H9 (cell line): ENCODE results near the gene TXNRD1. TPM values are rescaled to one million over a fixed set of nuclear protein-coding genes. Genes with fewer than 3 reads are reported as not detected.

Experiments used
- DNase-seq: peaks from one replicate; pipeline ENCODE4 v3.0.0-alpha.2; 2017
- H2AFZ ChIP-seq: one replicate; pipeline ENCODE4 v1.6.1; 2013; ENCODE audit warnings: mild to moderate bottlenecking, low read length, control low read depth, moderate library complexity
- H2AK5ac ChIP-seq: 2 replicates; pipeline ENCODE4 v1.6.1; 2013; ENCODE audit warnings: low read length, control low read depth, mixed read lengths; ENCODE audit not compliant: insufficient read length
- H2BK120ac ChIP-seq: one replicate; pipeline ENCODE4 v1.6.1; 2013; ENCODE audit warnings: low read depth, mild to moderate bottlenecking, low read length, control low read depth, inconsistent platforms; ENCODE audit not compliant: poor library complexity, severe bottlenecking
- H2BK12ac ChIP-seq: 2 replicates; pipeline ENCODE4 v1.6.1; 2013; ENCODE audit warnings: low read length, control low read depth, mixed read lengths, low read depth; ENCODE audit not compliant: insufficient read length
- H2BK15ac ChIP-seq: 2 replicates; pipeline ENCODE4 v1.6.1; 2013; ENCODE audit warnings: low read depth, low read length, control low read depth
- H2BK20ac ChIP-seq: one replicate; pipeline ENCODE4 v1.6.1; 2013; ENCODE audit warnings: low read depth, mild to moderate bottlenecking, low read length, control low read depth, inconsistent platforms; ENCODE audit not compliant: poor library complexity, severe bottlenecking
- H2BK5ac ChIP-seq: 2 replicates; pipeline ENCODE4 v1.6.1; 2013; ENCODE audit warnings: low read length, control low read depth, mixed read lengths; ENCODE audit not compliant: insufficient read length
- H3K14ac ChIP-seq: 2 replicates; pipeline ENCODE4 v1.6.1; 2013; ENCODE audit warnings: low read length, control low read depth; ENCODE audit not compliant: insufficient read depth
- H3K18ac ChIP-seq: 2 replicates; pipeline ENCODE4 v1.6.1; 2013; ENCODE audit warnings: low read depth, mild to moderate bottlenecking, mixed read lengths, low read length, control low read depth; ENCODE audit not compliant: insufficient read length
- H3K23ac ChIP-seq: 2 replicates; pipeline ENCODE4 v1.6.1; 2013; ENCODE audit warnings: low read length, control low read depth, mixed read lengths, low read depth; ENCODE audit not compliant: insufficient read length
- H3K23me2 ChIP-seq: 2 replicates; pipeline ENCODE4 v1.6.1; 2013; ENCODE audit warnings: low read depth, mild to moderate bottlenecking, mixed read lengths, low read length, control low read depth; ENCODE audit not compliant: insufficient read length, poor library complexity, severe bottlenecking
- H3K27ac ChIP-seq: 2 replicates; pipeline ENCODE4 v1.5.1; 2013; ENCODE audit warnings: low read length, control low read depth, mixed read lengths, low read depth; ENCODE audit not compliant: insufficient read length
- H3K27me3 ChIP-seq: 2 replicates; pipeline ENCODE4 v1.6.1; 2013; ENCODE audit warnings: low read length, control low read depth, inconsistent platforms; ENCODE audit not compliant: insufficient read depth
- H3K4ac ChIP-seq: 2 replicates; pipeline ENCODE4 v1.6.1; 2013; ENCODE audit warnings: low read depth, mild to moderate bottlenecking, control low read depth, inconsistent platforms, low read length, moderate library complexity
- H3K4me1 ChIP-seq: 2 replicates; pipeline ENCODE4 v1.6.1; 2013; ENCODE audit warnings: low read length, control low read depth, inconsistent platforms; ENCODE audit not compliant: insufficient read depth
- H3K4me2 ChIP-seq: 2 replicates; pipeline ENCODE4 v1.6.1; 2013; ENCODE audit warnings: low read length, control low read depth, mixed read lengths; ENCODE audit not compliant: insufficient read length, insufficient read depth
- H3K56ac ChIP-seq: 2 replicates; pipeline ENCODE4 v1.6.1; 2013; ENCODE audit warnings: low read depth, mild to moderate bottlenecking, mixed read lengths, low read length, control low read depth; ENCODE audit not compliant: insufficient read length
- H3K79me1 ChIP-seq: 2 replicates; pipeline ENCODE4 v1.6.1; 2013; ENCODE audit warnings: low read depth, mild to moderate bottlenecking, moderate library complexity, low read length, control low read depth, inconsistent platforms; ENCODE audit not compliant: insufficient read depth, poor library complexity, severe bottlenecking
- H3K79me2 ChIP-seq: 2 replicates; pipeline ENCODE4 v1.6.1; 2013; ENCODE audit warnings: low read length, control low read depth, inconsistent platforms; ENCODE audit not compliant: insufficient read depth
- H3K9ac ChIP-seq: 2 replicates; pipeline ENCODE4 v1.6.1; 2013; ENCODE audit warnings: low read length, control low read depth, mixed read lengths; ENCODE audit not compliant: insufficient read length; ENCODE audit errors: extremely low read depth
- H3K9me3 ChIP-seq: one replicate; pipeline ENCODE4 v1.6.1; 2013; ENCODE audit warnings: low read depth, low read length, inconsistent platforms; ENCODE audit not compliant: control insufficient read depth
- H3T11ph ChIP-seq: one replicate; pipeline ENCODE4 v1.6.1; 2013; ENCODE audit warnings: mild to moderate bottlenecking, low read length, control low read depth, inconsistent platforms
- H4K20me1 ChIP-seq: one replicate; pipeline ENCODE4 v1.6.1; 2013; ENCODE audit not compliant: control insufficient read depth, insufficient read length, insufficient read depth
- H4K5ac ChIP-seq: 2 replicates; pipeline ENCODE4 v1.6.1; 2013; ENCODE audit warnings: low read depth, mild to moderate bottlenecking, mixed read lengths, low read length, control low read depth; ENCODE audit not compliant: insufficient read length
- H4K8ac ChIP-seq: replicated peaks from 2 replicates; pipeline ENCODE4 v1.6.1; 2013; ENCODE audit warnings: low read length, control low read depth, mixed read lengths, low read depth; ENCODE audit not compliant: insufficient read length
- H4K91ac ChIP-seq: 2 replicates; pipeline ENCODE4 v1.6.1; 2013; ENCODE audit warnings: low read depth, mild to moderate bottlenecking, moderate library complexity, mixed read lengths, low read length, control low read depth; ENCODE audit not compliant: insufficient read length
- H3K27ac Mint-ChIP-seq, 3 experiments: 2 replicates in 2 of 3; 3 replicates in 1 of 3; pipeline ENCODE4 v1.8.0; 2020 to 2021; ENCODE audit warnings: mixed read lengths in 3 of 3, mild to moderate bottlenecking in 1 of 3, moderate library complexity in 1 of 3
- H3K27me3 Mint-ChIP-seq: 2 replicates; pipeline ENCODE4 v1.8.0; 2021; ENCODE audit warnings: low read depth, mild to moderate bottlenecking, moderate library complexity, mixed read lengths
- H3K36me3 Mint-ChIP-seq, 3 experiments: 2 replicates in 2 of 3; 3 replicates in 1 of 3; pipeline ENCODE4 v1.8.0; 2020 to 2021; ENCODE audit warnings: low read depth in 3 of 3, mixed read lengths in 3 of 3; ENCODE audit not compliant: insufficient read depth in 1 of 3
- H3K4me1 Mint-ChIP-seq, 2 experiments: 2 replicates each; pipeline ENCODE4 v1.8.0; 2020; ENCODE audit warnings: mixed read lengths in 2 of 2
- H3K4me3 Mint-ChIP-seq, 2 experiments: 2 replicates in 1 of 2; 3 replicates in 1 of 2; pipeline ENCODE4 v1.8.0; 2020 to 2021; ENCODE audit warnings: mild to moderate bottlenecking in 2 of 2, mixed read lengths in 2 of 2, moderate library complexity in 1 of 2
- H3K9me3 Mint-ChIP-seq, 2 experiments: 2 replicates in 1 of 2; 3 replicates in 1 of 2; pipeline ENCODE4 v1.8.0; 2020; ENCODE audit warnings: mild to moderate bottlenecking in 2 of 2, mixed read lengths in 2 of 2, moderate library complexity in 1 of 2
- CTCF ChIP-seq: fragments of 200-600 bp; sonication (generic); conservative IDR thresholded peaks from 3 replicates; pipeline ENCODE4 v1.8.0; 2021; ENCODE audit warnings: antibody characterized with exemption, mild to moderate bottlenecking
- WGBS: extraction: QIAGEN DNeasy Blood & Tissue Kit; methylation state at CpG from one replicate; pipeline ENCODE4 v1.1.7; 2013; ENCODE audit warnings: missing lambda C conversion rate, low lambda C conversion rate, mixed read lengths; ENCODE audit not compliant: insufficient read length; ENCODE audit errors: extremely low coverage; 5-methylcytosine and 5-hydroxymethylcytosine counted together
- total RNA-seq: library from RNA; stranded (reverse); gene quantifications from 2 replicates; pipeline ENCODE4 v1.2.1, GENCODE V29; 2021

The TXNRD1 gene
- total RNA-seq, 1 experiment from 2014 or later: 100 TPM

GRCh38 chr12:104291867-104292524, 76.4 kb downstream of the TXNRD1 start:
- Histone ChIP-seq H3T11ph (no peak overlapping the region), H3K9me3 (no peaks in the 10 kb centered on the region), H4K5ac (no peak overlapping the region), H2BK5ac (no peak overlapping the region), H2BK15ac (no peak overlapping the region), H3K23me2 (peaks cover 16% of the 10 kb centered on the region), H3K27me3 (no peaks in the 10 kb centered on the region), H4K91ac (no peak overlapping the region), H3K27ac (no peak overlapping the region), H3K18ac (no peak overlapping the region), H3K4me1 (peaks cover 5% of the 10 kb centered on the region; the same call in 1 of the 2 replicates), H3K79me2 (peaks cover 33% of the 10 kb centered on the region), H3K56ac (no peak overlapping the region), H3K14ac (no peak overlapping the region), H4K20me1 (no peaks in the 10 kb centered on the region), H2BK12ac (no peak overlapping the region), H2AFZ (no peak overlapping the region), H3K4ac (no peak overlapping the region), H3K79me1 (peaks cover 11% of the 10 kb centered on the region), H2BK120ac (no peak overlapping the region), H4K8ac (no peak overlapping the region), H3K23ac (no peak overlapping the region), H3K9ac (no peak overlapping the region), H3K4me2 (no peak overlapping the region), H2BK20ac (no peak overlapping the region), H2AK5ac (no peak overlapping the region)
- no peaks in the 10 kb centered on the region for H3K9me3 Mint-ChIP-seq
- H3K4me1 Mint-ChIP-seq: peaks cover 30 to 38% of the 10 kb centered on the region in 2 experiments
- TF ChIP-seq CTCF: no peak
- WGBS: no CpG with 5 or more reads among the region's 5 CpGs
- DNase-seq: peak; percentile 42
- H3K27me3 Mint-ChIP-seq: peaks cover under 1% of the 10 kb centered on the region; the same call in 1 of the 2 replicates
- peaks cover 27 to 44% (median 38%) of the 10 kb centered on the region in 3 experiments; a peak in 6 of 7 replicates for H3K36me3 Mint-ChIP-seq
- H3K4me3 Mint-ChIP-seq: 0 out of 5 replicates have a peak overlapping the region, but pooled peaks of 1 of the 2 experiments have one; percentile 2
- peak overlapping the region in 1 of 3 experiments; percentile 52; a peak in 2 of 7 replicates for H3K27ac Mint-ChIP-seq
